Measurements from ENCODE around the gene PDCL2.
"Not testable (repeated sequence)": the region's sequence is repeated elsewhere in the genome, so short reads cannot be mapped to it uniquely, and the experiment has no call there.

PDCL2 gene

GRCh38 chr4:55588160-55588559 is 3.9 kb downstream of the PDCL2 start:
- H3K9ac ChIP-seq (ENCODE audit: low read length): no peak overlapping the region
- peaks cover 13% of the 10 kb centered on the region; the same call in 1 of the 2 replicates for H3K9me3 ChIP-seq (ENCODE audit: control insufficient read depth, insufficient read depth, low read depth, low read length)
- H3K4me1 ChIP-seq (ENCODE audit: control insufficient read depth, insufficient read depth, low read length): no peaks in the 10 kb centered on the region
- no peaks in the 10 kb centered on the region for H3K27me3 ChIP-seq (ENCODE audit: control insufficient read depth, insufficient read depth, low read length)
- no peak overlapping the region; the same call in 1 of the 2 replicates for H3K27ac ChIP-seq (ENCODE audit: low read depth, low read length)
- H3K36me3 ChIP-seq (ENCODE audit: control insufficient read depth, insufficient read depth, low read length): no peaks in the 10 kb centered on the region
- H3K4me3 ChIP-seq (ENCODE audit: low read depth, low read length): no peak overlapping the region

GRCh38 chr4:55582773-55583172 is 9.3 kb downstream of the PDCL2 start:
- H3K4me1 ChIP-seq (ENCODE audit: control insufficient read depth, insufficient read depth, low read length); H3K27ac ChIP-seq (ENCODE audit: low read depth, low read length); H3K4me3 ChIP-seq (ENCODE audit: low read depth, low read length); H3K36me3 ChIP-seq (ENCODE audit: control insufficient read depth, insufficient read depth, low read length); H3K27me3 ChIP-seq (ENCODE audit: control insufficient read depth, insufficient read depth, low read length); H3K9ac ChIP-seq (ENCODE audit: low read length): not testable (repeated sequence)
- peaks cover 14% of the 10 kb centered on the region for H3K9me3 ChIP-seq (ENCODE audit: control insufficient read depth, insufficient read depth, low read depth, low read length)

DNA sequence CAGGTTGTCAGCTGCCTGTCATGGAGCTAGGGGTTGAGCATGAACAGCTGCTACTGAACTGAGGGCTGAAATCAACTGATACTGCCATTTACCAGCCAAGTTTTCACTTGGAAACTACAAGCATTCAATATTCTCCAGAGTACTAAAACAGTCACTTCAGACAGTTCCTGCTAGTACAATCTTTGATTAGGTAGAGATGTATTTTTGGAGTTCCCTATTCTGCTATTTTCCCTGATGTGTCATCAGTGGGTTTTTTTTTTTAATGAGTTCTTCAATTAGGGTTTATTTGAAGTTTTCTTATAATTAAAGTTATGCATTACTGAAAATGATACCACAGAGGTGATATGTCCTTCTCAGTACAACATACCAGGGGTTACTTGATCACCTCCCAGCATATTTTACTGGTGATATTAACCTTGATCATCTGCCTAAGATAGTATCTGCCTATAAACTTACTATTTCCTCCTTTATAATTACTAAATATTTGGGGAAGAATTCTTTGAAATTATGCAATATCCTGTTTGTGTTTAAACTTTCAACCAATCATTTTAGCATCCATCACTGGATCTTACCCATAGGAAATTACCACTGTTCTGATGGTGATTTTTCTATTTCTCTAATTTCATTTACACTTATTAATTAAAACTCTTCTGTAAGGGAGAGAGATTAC is 13.6 kb downstream of the PDCL2 start:
- Histone ChIP-seq H3K27me3 (ENCODE audit: control insufficient read depth, insufficient read depth, low read length) (no peaks in the 10 kb centered on the region), H3K27ac (ENCODE audit: low read depth, low read length) (no peak overlapping the region), H3K9ac (ENCODE audit: low read length) (no peak overlapping the region)

DNA sequence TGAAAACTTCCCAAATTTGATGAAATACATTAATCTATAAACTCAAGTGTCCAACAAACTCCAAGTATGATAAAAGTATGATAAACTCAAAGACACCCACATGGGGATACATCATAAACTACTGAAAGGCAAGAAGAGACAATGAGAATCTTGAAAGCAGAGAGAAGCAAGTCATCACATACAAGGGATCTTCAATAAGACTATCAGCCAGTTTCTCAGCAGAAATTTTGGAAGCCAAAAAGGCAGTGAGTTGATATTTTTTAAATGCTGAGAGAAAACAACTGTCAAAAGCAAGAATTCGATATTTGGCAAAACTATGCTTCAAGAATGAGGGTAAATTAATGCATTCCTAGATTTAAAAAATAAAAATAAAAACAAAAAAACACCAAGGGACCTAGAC is 16.5 kb downstream of the PDCL2 start:
- Histone ChIP-seq H3K4me3 (ENCODE audit: low read depth, low read length) (no peak overlapping the region), H3K4me1 (ENCODE audit: control insufficient read depth, insufficient read depth, low read length) (no peaks in the 10 kb centered on the region), H3K36me3 (ENCODE audit: control insufficient read depth, insufficient read depth, low read length) (no peaks in the 10 kb centered on the region), H3K27me3 (ENCODE audit: control insufficient read depth, insufficient read depth, low read length) (no peaks in the 10 kb centered on the region), H3K27ac (ENCODE audit: low read depth, low read length) (no peak overlapping the region), H3K9me3 (ENCODE audit: control insufficient read depth, insufficient read depth, low read depth, low read length) (peaks cover 32% of the 10 kb centered on the region), H3K9ac (ENCODE audit: low read length) (no peak overlapping the region)

More for the DNA sequence above, 13.6 kb downstream of the PDCL2 start:
- Histone ChIP-seq H3K4me3 (ENCODE audit: low read depth, low read length) (no peak overlapping the region), H3K36me3 (ENCODE audit: control insufficient read depth, insufficient read depth, low read length) (no peaks in the 10 kb centered on the region), H3K9me3 (ENCODE audit: control insufficient read depth, insufficient read depth, low read depth, low read length) (peaks cover 38% of the 10 kb centered on the region), H3K4me1 (ENCODE audit: control insufficient read depth, insufficient read depth, low read length) (no peaks in the 10 kb centered on the region)

DNA sequence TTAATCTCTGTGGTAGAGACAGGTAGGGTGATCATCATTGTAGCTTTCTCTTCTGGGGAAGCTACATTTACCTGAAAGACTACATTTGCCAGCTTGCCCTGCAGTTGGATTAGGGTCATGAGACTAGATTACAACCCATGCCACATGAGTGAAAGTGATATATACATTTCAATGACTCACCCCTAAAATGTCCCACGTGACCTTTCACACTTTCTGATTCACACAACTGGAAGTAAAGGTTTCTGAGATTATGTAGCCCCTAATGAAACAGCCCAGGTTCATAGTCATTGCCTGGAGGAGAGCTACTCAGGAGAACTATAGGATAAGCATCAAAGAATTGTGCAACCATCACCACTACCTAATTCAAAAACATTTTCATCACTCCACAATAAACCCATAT is 17.8 kb downstream of the PDCL2 start:
- Histone ChIP-seq H3K4me1 (ENCODE audit: control insufficient read depth, insufficient read depth, low read length) (no peaks in the 10 kb centered on the region), H3K36me3 (ENCODE audit: control insufficient read depth, insufficient read depth, low read length) (no peaks in the 10 kb centered on the region), H3K9ac (ENCODE audit: low read length) (no peak overlapping the region), H3K27ac (ENCODE audit: low read depth, low read length) (no peak overlapping the region), H3K27me3 (ENCODE audit: control insufficient read depth, insufficient read depth, low read length) (no peaks in the 10 kb centered on the region), H3K9me3 (ENCODE audit: control insufficient read depth, insufficient read depth, low read depth, low read length) (peaks cover 32% of the 10 kb centered on the region), H3K4me3 (ENCODE audit: low read depth, low read length) (no peak overlapping the region)

DNA sequence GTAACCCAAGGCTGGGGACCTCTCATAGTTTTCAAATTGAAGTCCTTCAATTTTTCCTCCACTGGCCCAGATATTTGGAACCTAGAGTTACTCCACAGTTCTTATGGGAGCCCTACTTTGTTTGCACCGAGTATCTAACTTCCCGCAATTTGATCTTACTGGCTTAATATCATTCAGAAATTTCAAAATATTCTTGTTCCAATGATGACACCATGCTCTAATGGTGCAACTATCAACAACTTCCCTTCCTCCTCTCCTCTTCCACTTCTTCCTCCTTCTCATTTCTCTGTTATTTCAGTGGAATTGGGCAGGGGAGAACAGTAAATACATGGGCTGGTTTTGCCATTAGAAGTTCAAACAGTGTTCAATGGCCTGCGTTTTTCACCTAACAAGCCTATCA is 20.2 kb downstream of the PDCL2 start:
- H3K9me3 ChIP-seq (ENCODE audit: control insufficient read depth, insufficient read depth, low read depth, low read length): peaks cover 28% of the 10 kb centered on the region
- H3K4me1 ChIP-seq (ENCODE audit: control insufficient read depth, insufficient read depth, low read length): no peaks in the 10 kb centered on the region
- no peaks in the 10 kb centered on the region for H3K36me3 ChIP-seq (ENCODE audit: control insufficient read depth, insufficient read depth, low read length)
- no peaks in the 10 kb centered on the region for H3K27me3 ChIP-seq (ENCODE audit: control insufficient read depth, insufficient read depth, low read length)
- no peak overlapping the region for H3K4me3 ChIP-seq (ENCODE audit: low read depth, low read length)
- H3K9ac ChIP-seq (ENCODE audit: low read length): no peak overlapping the region
- no peak overlapping the region for H3K27ac ChIP-seq (ENCODE audit: low read depth, low read length)

- Histone ChIP-seq H3K27ac (ENCODE audit: low read depth, low read length) (no peak overlapping the region), H3K27me3 (ENCODE audit: control insufficient read depth, insufficient read depth, low read length) (no peaks in the 10 kb centered on the region), H3K4me1 (ENCODE audit: control insufficient read depth, insufficient read depth, low read length) (peaks cover under 1% of the 10 kb centered on the region; the same call in 1 of the 2 replicates), H3K9ac (ENCODE audit: low read length) (no peak overlapping the region), H3K9me3 (ENCODE audit: control insufficient read depth, insufficient read depth, low read depth, low read length) (peaks cover 11% of the 10 kb centered on the region; the same call in 1 of the 2 replicates), H3K36me3 (ENCODE audit: control insufficient read depth, insufficient read depth, low read length) (no peaks in the 10 kb centered on the region), H3K4me3 (ENCODE audit: low read depth, low read length) (no peak overlapping the region)
Measured at GRCh38 chr4:55568905-55569504, 23.0 kb downstream of the PDCL2 start.

DNA sequence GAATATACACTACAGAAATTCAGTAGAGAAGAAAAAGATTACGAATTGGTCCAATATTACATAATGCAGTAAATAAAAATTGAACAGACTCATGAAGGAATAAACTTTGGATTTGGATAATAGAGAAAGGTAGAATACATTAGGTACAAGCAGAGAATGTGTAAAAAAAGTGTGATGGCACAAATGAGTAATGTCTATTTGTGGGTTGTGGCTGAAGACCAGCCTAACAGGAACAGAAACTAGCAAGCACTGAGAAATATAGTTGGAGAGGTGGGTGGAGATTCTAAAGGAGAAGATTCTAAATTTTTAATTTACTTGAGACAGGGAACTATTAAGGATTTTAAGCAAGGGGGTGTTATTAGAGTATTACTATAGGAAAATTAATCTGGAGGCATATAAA is 30.2 kb downstream of the PDCL2 start:
- Histone ChIP-seq H3K27ac (ENCODE audit: low read depth, low read length) (no peak overlapping the region), H3K9ac (ENCODE audit: low read length) (no peak overlapping the region), H3K27me3 (ENCODE audit: control insufficient read depth, insufficient read depth, low read length) (no peaks in the 10 kb centered on the region), H3K4me3 (ENCODE audit: low read depth, low read length) (no peak overlapping the region), H3K36me3 (ENCODE audit: control insufficient read depth, insufficient read depth, low read length) (no peaks in the 10 kb centered on the region), H3K4me1 (ENCODE audit: control insufficient read depth, insufficient read depth, low read length) (peaks cover 6% of the 10 kb centered on the region; the same call in 1 of the 2 replicates), H3K9me3 (ENCODE audit: control insufficient read depth, insufficient read depth, low read depth, low read length) (peaks cover 3% of the 10 kb centered on the region; the same call in 1 of the 2 replicates)

GRCh38 chr4:55560096-55560495 is 31.9 kb downstream of the PDCL2 start:
- Histone ChIP-seq H3K4me1 (ENCODE audit: control insufficient read depth, insufficient read depth, low read length) (peaks cover 6% of the 10 kb centered on the region; the same call in 1 of the 2 replicates), H3K4me3 (ENCODE audit: low read depth, low read length) (no peak overlapping the region), H3K27ac (ENCODE audit: low read depth, low read length) (no peak overlapping the region), H3K9ac (ENCODE audit: low read length) (no peak overlapping the region), H3K36me3 (ENCODE audit: control insufficient read depth, insufficient read depth, low read length) (no peaks in the 10 kb centered on the region), H3K9me3 (ENCODE audit: control insufficient read depth, insufficient read depth, low read depth, low read length) (no peaks in the 10 kb centered on the region), H3K27me3 (ENCODE audit: control insufficient read depth, insufficient read depth, low read length) (no peaks in the 10 kb centered on the region)

DNA sequence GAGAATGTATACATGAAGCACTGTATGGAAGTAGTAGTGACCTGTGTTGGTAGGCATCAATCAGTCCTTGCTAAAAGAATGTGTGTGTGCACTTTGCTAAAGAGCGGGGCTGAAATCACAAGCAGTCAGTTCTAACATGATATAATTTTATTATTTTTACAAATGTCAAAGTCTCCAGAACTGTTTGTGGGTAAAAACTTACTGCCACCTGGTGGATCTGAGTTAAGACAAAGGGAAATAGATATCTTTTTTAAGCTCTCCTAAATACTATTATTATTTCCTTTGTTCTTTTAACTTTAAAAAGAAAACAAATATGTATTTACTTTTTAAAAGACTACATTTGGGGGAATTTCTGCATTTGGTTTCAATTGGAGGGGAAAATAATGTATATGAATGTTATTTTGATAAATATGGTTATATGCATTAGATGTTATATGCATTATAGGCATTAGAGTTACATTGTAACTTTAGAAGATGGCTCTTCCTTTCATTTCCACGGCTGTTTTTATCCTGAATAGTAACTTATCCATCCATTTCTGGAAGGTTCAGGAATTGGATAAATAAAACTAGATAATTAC is 37.5 kb downstream of the PDCL2 start:
- no peak overlapping the region for H3K27ac ChIP-seq (ENCODE audit: low read depth, low read length)
- peaks cover 7% of the 10 kb centered on the region for H3K4me1 ChIP-seq (ENCODE audit: control insufficient read depth, insufficient read depth, low read length)

GRCh38 chr4:55553441-55554201 is 38.4 kb downstream of the PDCL2 start:
- Histone ChIP-seq H3K9ac (ENCODE audit: low read length) (no peak overlapping the region), H3K36me3 (ENCODE audit: control insufficient read depth, insufficient read depth, low read length) (no peaks in the 10 kb centered on the region), H3K9me3 (ENCODE audit: control insufficient read depth, insufficient read depth, low read depth, low read length) (no peaks in the 10 kb centered on the region), H3K27ac (ENCODE audit: low read depth, low read length) (no peak overlapping the region), H3K4me3 (ENCODE audit: low read depth, low read length) (no peak overlapping the region), H3K27me3 (ENCODE audit: control insufficient read depth, insufficient read depth, low read length) (no peaks in the 10 kb centered on the region), H3K4me1 (ENCODE audit: control insufficient read depth, insufficient read depth, low read length) (peaks cover 9% of the 10 kb centered on the region)

More for the DNA sequence above, 37.5 kb downstream of the PDCL2 start:
- Histone ChIP-seq H3K27me3 (ENCODE audit: control insufficient read depth, insufficient read depth, low read length) (no peaks in the 10 kb centered on the region), H3K9me3 (ENCODE audit: control insufficient read depth, insufficient read depth, low read depth, low read length) (no peaks in the 10 kb centered on the region), H3K9ac (ENCODE audit: low read length) (no peak overlapping the region), H3K4me3 (ENCODE audit: low read depth, low read length) (no peak overlapping the region), H3K36me3 (ENCODE audit: control insufficient read depth, insufficient read depth, low read length) (no peaks in the 10 kb centered on the region)
